Gastrocnemius medialis (tissue), 4 donors: ENCODE data around the gene CAMK4.

Experiments
- POLR2A ChIP-seq, 2 donors: fragments of 450-650 bp; IDR thresholded peaks; one replicate each; pipeline ENCODE4 v1.6.1; 2017; ENCODE audit warnings: antibody characterized with exemption in 2 of 2, mild to moderate bottlenecking in 2 of 2, moderate library complexity in 2 of 2
- TF ChIP-seq, protein P1 (sequence below), 5 experiments: fragments of 450-650 bp in 3 of 5; fragments of 200-600 bp in 2 of 5; sonication (generic) in 2 of 5; IDR thresholded peaks in 4 of 5; conservative IDR thresholded peaks in 1 of 5; 1 replicate in 4 of 5; 2 replicates in 1 of 5; pipeline ENCODE4 v1.5.1; 2016 to 2019; ENCODE audit warnings: antibody characterized with exemption in 5 of 5, mild to moderate bottlenecking in 3 of 5, moderate library complexity in 3 of 5

DNA sequence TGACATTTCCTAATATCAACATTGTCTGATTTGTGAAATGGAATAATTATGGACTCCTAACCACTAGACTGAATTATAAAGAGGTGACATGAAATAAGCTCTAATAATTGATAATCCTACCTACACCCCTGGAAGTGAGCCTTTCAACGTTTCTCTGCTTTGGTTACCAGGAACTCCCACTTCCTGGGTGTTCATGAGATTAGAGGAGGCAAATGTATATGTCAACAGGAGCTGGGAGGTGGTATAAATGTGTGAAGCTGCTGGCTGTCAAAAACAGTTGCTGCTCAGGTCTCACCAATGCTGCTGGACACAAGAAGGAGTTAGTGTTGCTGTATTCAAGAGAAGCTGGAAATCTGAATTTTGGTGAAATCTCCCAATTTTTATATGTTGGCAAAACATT, 96.8 kb downstream of the CAMK4 start:
- TF ChIP-seq, protein P1, sequence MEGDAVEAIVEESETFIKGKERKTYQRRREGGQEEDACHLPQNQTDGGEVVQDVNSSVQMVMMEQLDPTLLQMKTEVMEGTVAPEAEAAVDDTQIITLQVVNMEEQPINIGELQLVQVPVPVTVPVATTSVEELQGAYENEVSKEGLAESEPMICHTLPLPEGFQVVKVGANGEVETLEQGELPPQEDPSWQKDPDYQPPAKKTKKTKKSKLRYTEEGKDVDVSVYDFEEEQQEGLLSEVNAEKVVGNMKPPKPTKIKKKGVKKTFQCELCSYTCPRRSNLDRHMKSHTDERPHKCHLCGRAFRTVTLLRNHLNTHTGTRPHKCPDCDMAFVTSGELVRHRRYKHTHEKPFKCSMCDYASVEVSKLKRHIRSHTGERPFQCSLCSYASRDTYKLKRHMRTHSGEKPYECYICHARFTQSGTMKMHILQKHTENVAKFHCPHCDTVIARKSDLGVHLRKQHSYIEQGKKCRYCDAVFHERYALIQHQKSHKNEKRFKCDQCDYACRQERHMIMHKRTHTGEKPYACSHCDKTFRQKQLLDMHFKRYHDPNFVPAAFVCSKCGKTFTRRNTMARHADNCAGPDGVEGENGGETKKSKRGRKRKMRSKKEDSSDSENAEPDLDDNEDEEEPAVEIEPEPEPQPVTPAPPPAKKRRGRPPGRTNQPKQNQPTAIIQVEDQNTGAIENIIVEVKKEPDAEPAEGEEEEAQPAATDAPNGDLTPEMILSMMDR (IDR thresholded peaks at IDR 0.05 in 4 of 5, conservative IDR thresholded peaks at IDR 0.05 in 1 of 5) = no peak
- no peak for TF ChIP-seq POLR2A (IDR thresholded peaks at IDR 0.05)
